ENCODE data around the gene MARCHF11. TPM values are rescaled to one million over a fixed set of nuclear protein-coding genes. Genes with fewer than 3 reads are reported as not detected.

MARCHF11 gene
- total and polyA plus RNA-seq, 2 of the 8 experiments (the other 6 are each of a cell fraction or from before 2014, with no cell fraction given), result 0.27 to 0.82 TPM

DNA sequence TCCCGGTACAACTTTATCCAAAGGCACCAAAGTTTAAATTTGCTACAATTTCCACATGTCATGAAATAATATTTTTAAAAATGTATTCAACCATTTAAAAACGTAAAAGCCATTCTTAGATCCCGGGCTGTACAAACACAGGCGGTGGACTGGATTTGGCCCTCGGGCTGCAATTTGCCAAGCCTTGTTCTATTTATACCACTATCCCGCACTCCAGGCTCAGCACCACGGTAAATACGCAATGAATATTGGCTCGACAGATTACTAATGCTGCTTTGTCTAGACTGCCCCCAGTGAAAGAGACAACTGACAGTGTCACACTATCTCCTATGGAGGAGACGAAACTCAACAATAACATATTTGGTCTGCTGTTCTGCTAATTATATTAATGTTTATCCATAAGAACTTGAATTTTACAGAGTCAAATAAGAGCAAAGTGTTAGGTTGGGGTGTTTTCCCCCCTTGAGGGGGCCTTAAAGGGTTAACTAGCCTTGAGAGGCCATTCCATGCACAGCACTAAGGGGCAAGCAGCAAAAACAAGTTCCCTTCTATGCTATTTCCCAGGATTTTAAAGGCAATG is 98.1 kb downstream of the MARCHF11 start (continued):
- no peak for TF ChIP-seq RXRA (IDR thresholded peaks at IDR 0.05; ENCODE audit: insufficient read depth, low read depth, low read length)

Measured in H1 (cell line).